Measurements from ENCODE around the gene GHR.

The GHR gene

GRCh38 chr5:42582723-42583122, 159.5 kb downstream of the GHR start:
- H3K4me3 ChIP-seq (ENCODE audit: low read length in 2 of 2) = no peak overlapping the region
- H3K36me3 ChIP-seq (ENCODE audit: control insufficient read depth in 2 of 2, insufficient read depth in 2 of 2, low read length in 2 of 2) = no peaks in the 10 kb centered on the region
- no peak overlapping the region for H3K9ac ChIP-seq (ENCODE audit: low read length in 2 of 2)
- no peaks in the 10 kb centered on the region for H3K9me3 ChIP-seq (ENCODE audit: control insufficient read depth in 2 of 2, low read length in 2 of 2)
- H3K27me3 ChIP-seq (ENCODE audit: control insufficient read depth in 1 of 2, insufficient read depth in 2 of 2, low read length in 2 of 2) = no peaks in the 10 kb centered on the region
- H3K27ac ChIP-seq (ENCODE audit: low read length) = no peak overlapping the region
- peaks cover 11% of the 10 kb centered on the region for H3K4me1 ChIP-seq (ENCODE audit: control insufficient read depth, insufficient read depth, low read length)

GRCh38 chr5:42583322-42583721, 160.1 kb downstream of the GHR start:
- H3K9me3 ChIP-seq (ENCODE audit: control insufficient read depth in 2 of 2, low read length in 2 of 2) = no peaks in the 10 kb centered on the region
- H3K27ac ChIP-seq (ENCODE audit: low read length) = no peak overlapping the region
- peaks cover 13% of the 10 kb centered on the region for H3K4me1 ChIP-seq (ENCODE audit: control insufficient read depth, insufficient read depth, low read length)
- H3K27me3 ChIP-seq (ENCODE audit: control insufficient read depth in 1 of 2, insufficient read depth in 2 of 2, low read length in 2 of 2) = no peaks in the 10 kb centered on the region
- H3K4me3 ChIP-seq (ENCODE audit: low read length in 2 of 2) = no peak overlapping the region
- no peak overlapping the region for H3K9ac ChIP-seq (ENCODE audit: low read length in 2 of 2)
- no peaks in the 10 kb centered on the region for H3K36me3 ChIP-seq (ENCODE audit: control insufficient read depth in 2 of 2, insufficient read depth in 2 of 2, low read length in 2 of 2)

DNA sequence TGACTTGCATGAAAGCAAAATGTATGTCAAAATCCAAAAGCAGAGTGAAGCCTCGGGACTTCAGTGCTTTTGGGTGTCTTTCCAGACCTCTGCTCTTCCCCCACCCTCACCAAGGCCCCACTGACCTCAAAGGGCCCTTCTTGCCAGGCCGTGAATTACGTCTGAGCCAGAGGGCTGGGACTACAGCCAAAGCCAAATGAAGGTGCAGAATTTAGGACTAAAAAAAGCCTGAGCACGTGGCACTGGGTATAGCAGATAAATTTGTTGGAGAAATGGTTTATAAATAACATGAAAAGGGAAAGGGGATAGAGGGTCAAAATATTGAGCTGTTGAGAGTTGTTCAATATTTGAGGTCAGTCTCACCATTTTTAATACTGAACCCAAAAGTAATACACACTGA, 163.4 kb downstream of the GHR start:
- Histone ChIP-seq H3K27ac (ENCODE audit: low read length) (peak overlapping the region; percentile 13), H3K4me1 (ENCODE audit: control insufficient read depth, insufficient read depth, low read length) (peaks cover 26% of the 10 kb centered on the region), H3K27me3 (ENCODE audit: control insufficient read depth in 1 of 2, insufficient read depth in 2 of 2, low read length in 2 of 2) (no peaks in the 10 kb centered on the region), H3K36me3 (ENCODE audit: control insufficient read depth in 2 of 2, insufficient read depth in 2 of 2, low read length in 2 of 2) (no peaks in the 10 kb centered on the region), H3K9ac (ENCODE audit: low read length in 2 of 2) (no peak overlapping the region), H3K4me3 (ENCODE audit: low read length in 2 of 2) (no peak overlapping the region), H3K9me3 (ENCODE audit: control insufficient read depth in 2 of 2, low read length in 2 of 2) (no peaks in the 10 kb centered on the region)

DNA sequence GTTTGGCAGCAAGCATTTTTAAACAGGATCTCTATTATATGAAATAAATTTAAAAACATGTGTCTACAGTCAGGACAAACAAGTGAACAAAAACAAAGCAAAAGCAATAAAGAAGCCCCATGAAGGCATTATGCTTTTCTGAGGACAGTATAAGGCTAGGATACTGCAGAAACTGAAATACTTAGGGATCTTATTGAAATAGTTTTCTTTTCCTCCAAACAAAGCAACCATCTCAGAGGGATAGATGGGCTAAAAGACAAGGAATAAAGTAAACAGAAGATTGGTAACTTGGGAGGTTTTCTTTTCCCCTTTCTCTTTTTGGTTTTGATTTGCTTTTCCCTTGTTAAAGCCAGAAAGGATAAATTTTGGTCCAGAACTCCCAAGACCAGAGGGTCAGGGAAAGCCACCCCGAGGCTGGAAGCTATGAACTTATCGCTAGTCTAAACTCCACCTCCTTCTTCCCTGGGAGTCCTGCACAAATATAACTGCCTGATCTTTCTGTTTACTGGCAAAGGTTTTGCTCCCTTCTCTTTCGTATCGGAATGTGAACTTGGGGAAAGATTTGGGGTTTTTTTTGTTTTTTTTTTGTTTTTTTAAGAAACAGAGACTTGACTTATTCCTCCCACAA, 164.0 kb downstream of the GHR start:
- Histone ChIP-seq H3K27ac (ENCODE audit: low read length) (no peak overlapping the region), H3K4me3 (ENCODE audit: low read length in 2 of 2) (peak overlapping the region in 1 of 2 donors; percentile 44), H3K36me3 (ENCODE audit: control insufficient read depth in 2 of 2, insufficient read depth in 2 of 2, low read length in 2 of 2) (no peaks in the 10 kb centered on the region), H3K9me3 (ENCODE audit: control insufficient read depth in 2 of 2, low read length in 2 of 2) (no peaks in the 10 kb centered on the region), H3K4me1 (ENCODE audit: control insufficient read depth, insufficient read depth, low read length) (peaks cover 30% of the 10 kb centered on the region), H3K9ac (ENCODE audit: low read length in 2 of 2) (no peak overlapping the region), H3K27me3 (ENCODE audit: control insufficient read depth in 1 of 2, insufficient read depth in 2 of 2, low read length in 2 of 2) (no peaks in the 10 kb centered on the region)

GRCh38 chr5:42590566-42590965, 167.3 kb downstream of the GHR start:
- Histone ChIP-seq H3K9ac (ENCODE audit: low read length in 2 of 2) (no peak overlapping the region), H3K27me3 (ENCODE audit: control insufficient read depth in 1 of 2, insufficient read depth in 2 of 2, low read length in 2 of 2) (no peaks in the 10 kb centered on the region), H3K27ac (ENCODE audit: low read length) (peak overlapping the region; percentile 37), H3K4me1 (ENCODE audit: control insufficient read depth, insufficient read depth, low read length) (peaks cover 30% of the 10 kb centered on the region), H3K4me3 (ENCODE audit: low read length in 2 of 2) (peak overlapping the region; percentile 31 to 44), H3K9me3 (ENCODE audit: control insufficient read depth in 2 of 2, low read length in 2 of 2) (no peaks in the 10 kb centered on the region), H3K36me3 (ENCODE audit: control insufficient read depth in 2 of 2, insufficient read depth in 2 of 2, low read length in 2 of 2) (no peaks in the 10 kb centered on the region)

- Histone ChIP-seq H3K9me3 (ENCODE audit: control insufficient read depth in 2 of 2, low read length in 2 of 2) (no peaks in the 10 kb centered on the region), H3K4me3 (ENCODE audit: low read length in 2 of 2) (peak overlapping the region; percentile 31 to 44), H3K27ac (ENCODE audit: low read length) (peak overlapping the region; percentile 37)
Measured at GRCh38 chr5:42591015-42591414, 167.8 kb downstream of the GHR start.

GRCh38 chr5:42592401-42593140, 169.3 kb downstream of the GHR start:
- H3K27ac ChIP-seq (ENCODE audit: low read length) = no peak overlapping the region
- H3K9me3 ChIP-seq (ENCODE audit: control insufficient read depth in 2 of 2, low read length in 2 of 2) = no peaks in the 10 kb centered on the region
- H3K27me3 ChIP-seq (ENCODE audit: control insufficient read depth in 1 of 2, insufficient read depth in 2 of 2, low read length in 2 of 2) = no peaks in the 10 kb centered on the region
- H3K4me3 ChIP-seq (ENCODE audit: low read length in 2 of 2) = no peak overlapping the region
- no peaks in the 10 kb centered on the region for H3K36me3 ChIP-seq (ENCODE audit: control insufficient read depth in 2 of 2, insufficient read depth in 2 of 2, low read length in 2 of 2)
- H3K4me1 ChIP-seq (ENCODE audit: control insufficient read depth, insufficient read depth, low read length) = peaks cover 20% of the 10 kb centered on the region
- no peak overlapping the region for H3K9ac ChIP-seq (ENCODE audit: low read length in 2 of 2)

More at GRCh38 chr5:42591015-42591414, 167.8 kb downstream of the GHR start:
- Histone ChIP-seq H3K36me3 (ENCODE audit: control insufficient read depth in 2 of 2, insufficient read depth in 2 of 2, low read length in 2 of 2) (no peaks in the 10 kb centered on the region), H3K9ac (ENCODE audit: low read length in 2 of 2) (no peak overlapping the region), H3K4me1 (ENCODE audit: control insufficient read depth, insufficient read depth, low read length) (peaks cover 29% of the 10 kb centered on the region), H3K27me3 (ENCODE audit: control insufficient read depth in 1 of 2, insufficient read depth in 2 of 2, low read length in 2 of 2) (no peaks in the 10 kb centered on the region)

GRCh38 chr5:42593591-42593990, 170.4 kb downstream of the GHR start:
- Histone ChIP-seq H3K4me3 (ENCODE audit: low read length in 2 of 2) (no peak overlapping the region), H3K27ac (ENCODE audit: low read length) (no peak overlapping the region), H3K27me3 (ENCODE audit: control insufficient read depth in 1 of 2, insufficient read depth in 2 of 2, low read length in 2 of 2) (no peaks in the 10 kb centered on the region), H3K9ac (ENCODE audit: low read length in 2 of 2) (no peak overlapping the region), H3K4me1 (ENCODE audit: control insufficient read depth, insufficient read depth, low read length) (peaks cover 17% of the 10 kb centered on the region), H3K9me3 (ENCODE audit: control insufficient read depth in 2 of 2, low read length in 2 of 2) (no peaks in the 10 kb centered on the region), H3K36me3 (ENCODE audit: control insufficient read depth in 2 of 2, insufficient read depth in 2 of 2, low read length in 2 of 2) (no peaks in the 10 kb centered on the region)

GRCh38 chr5:42595597-42595996, 172.4 kb downstream of the GHR start:
- Histone ChIP-seq H3K27ac (ENCODE audit: low read length) (no peak overlapping the region), H3K36me3 (ENCODE audit: control insufficient read depth in 2 of 2, insufficient read depth in 2 of 2, low read length in 2 of 2) (no peaks in the 10 kb centered on the region)

GRCh38 chr5:42596817-42597216, 173.6 kb downstream of the GHR start:
- Histone ChIP-seq H3K36me3 (ENCODE audit: control insufficient read depth in 2 of 2, insufficient read depth in 2 of 2, low read length in 2 of 2) (no peaks in the 10 kb centered on the region), H3K9me3 (ENCODE audit: control insufficient read depth in 2 of 2, low read length in 2 of 2) (no peaks in the 10 kb centered on the region), H3K9ac (ENCODE audit: low read length in 2 of 2) (no peak overlapping the region), H3K27me3 (ENCODE audit: control insufficient read depth in 1 of 2, insufficient read depth in 2 of 2, low read length in 2 of 2) (no peaks in the 10 kb centered on the region), H3K4me3 (ENCODE audit: low read length in 2 of 2) (no peak overlapping the region), H3K27ac (ENCODE audit: low read length) (no peak overlapping the region), H3K4me1 (ENCODE audit: control insufficient read depth, insufficient read depth, low read length) (peaks cover 2% of the 10 kb centered on the region)

More at GRCh38 chr5:42595597-42595996, 172.4 kb downstream of the GHR start:
- H3K4me1 ChIP-seq (ENCODE audit: control insufficient read depth, insufficient read depth, low read length) = peaks cover 12% of the 10 kb centered on the region
- no peaks in the 10 kb centered on the region for H3K27me3 ChIP-seq (ENCODE audit: control insufficient read depth in 1 of 2, insufficient read depth in 2 of 2, low read length in 2 of 2)
- H3K9ac ChIP-seq (ENCODE audit: low read length in 2 of 2) = no peak overlapping the region
- no peaks in the 10 kb centered on the region for H3K9me3 ChIP-seq (ENCODE audit: control insufficient read depth in 2 of 2, low read length in 2 of 2)
- no peak overlapping the region for H3K4me3 ChIP-seq (ENCODE audit: low read length in 2 of 2)

DNA sequence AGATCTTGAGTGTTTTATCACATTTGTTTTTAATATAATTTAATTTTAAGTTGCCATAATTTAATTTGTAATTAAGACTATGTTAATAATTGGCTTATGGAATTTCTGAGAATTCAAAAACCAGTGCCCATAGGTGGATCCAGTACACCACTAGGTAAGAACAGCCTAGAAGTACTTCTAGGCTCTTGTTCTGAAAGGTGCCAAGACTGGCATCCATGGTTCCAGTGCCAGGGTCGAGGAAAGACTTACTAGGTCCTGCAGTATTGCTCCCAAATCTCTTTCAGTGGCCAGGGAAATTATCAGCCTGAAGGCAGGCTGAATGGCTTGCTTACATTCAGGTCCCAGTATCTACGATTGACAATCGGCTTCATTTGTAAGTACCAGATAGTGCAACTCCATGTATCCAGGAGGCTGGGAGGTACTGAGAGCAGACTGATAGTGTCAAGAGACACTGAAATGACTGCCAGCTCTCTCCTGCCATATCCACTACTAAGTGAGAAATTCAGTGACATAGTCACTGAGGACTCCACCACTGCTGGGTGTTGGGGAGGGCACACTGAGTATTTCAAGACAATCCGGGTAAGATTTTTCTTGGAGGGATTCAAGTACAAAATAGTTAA, 174.2 kb downstream of the GHR start:
- Histone ChIP-seq H3K27ac (ENCODE audit: low read length) (no peak overlapping the region), H3K4me3 (ENCODE audit: low read length in 2 of 2) (no peak overlapping the region), H3K9me3 (ENCODE audit: control insufficient read depth in 2 of 2, low read length in 2 of 2) (no peaks in the 10 kb centered on the region), H3K36me3 (ENCODE audit: control insufficient read depth in 2 of 2, insufficient read depth in 2 of 2, low read length in 2 of 2) (no peaks in the 10 kb centered on the region), H3K27me3 (ENCODE audit: control insufficient read depth in 1 of 2, insufficient read depth in 2 of 2, low read length in 2 of 2) (no peaks in the 10 kb centered on the region), H3K9ac (ENCODE audit: low read length in 2 of 2) (no peak overlapping the region), H3K4me1 (ENCODE audit: control insufficient read depth, insufficient read depth, low read length) (no peaks in the 10 kb centered on the region)

All from stomach smooth muscle (tissue), 2 donors.